ENCODE data around the gene TMEM26.
"Not testable (repeated sequence)": the region's sequence is repeated elsewhere in the genome, so short reads cannot be mapped to it uniquely, and the experiment has no call there.

The TMEM26 gene

DNA sequence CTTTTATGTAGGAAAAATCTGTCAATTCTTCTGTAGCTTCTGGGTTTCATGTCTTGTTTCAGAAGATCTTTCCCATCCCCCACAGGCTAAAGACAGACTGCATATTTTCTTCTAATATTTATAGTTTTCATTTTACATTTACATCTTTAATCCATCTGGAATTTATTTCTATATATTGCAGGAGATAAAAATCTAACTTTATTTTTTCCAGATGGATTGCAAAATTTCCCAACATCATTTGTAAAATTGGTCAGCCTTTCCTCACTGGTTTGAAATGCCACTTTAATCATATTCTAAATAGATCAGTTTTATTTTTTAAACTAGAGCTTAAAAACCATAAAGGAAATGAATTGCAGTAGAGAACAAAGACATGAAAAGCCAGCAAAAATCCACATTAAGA lies 46.9 kb downstream of the TMEM26 start:
- in situ Hi-C loops (cut with MboI; ENCODE audit: low sequenced_read_pairs), result no loop called here

DNA sequence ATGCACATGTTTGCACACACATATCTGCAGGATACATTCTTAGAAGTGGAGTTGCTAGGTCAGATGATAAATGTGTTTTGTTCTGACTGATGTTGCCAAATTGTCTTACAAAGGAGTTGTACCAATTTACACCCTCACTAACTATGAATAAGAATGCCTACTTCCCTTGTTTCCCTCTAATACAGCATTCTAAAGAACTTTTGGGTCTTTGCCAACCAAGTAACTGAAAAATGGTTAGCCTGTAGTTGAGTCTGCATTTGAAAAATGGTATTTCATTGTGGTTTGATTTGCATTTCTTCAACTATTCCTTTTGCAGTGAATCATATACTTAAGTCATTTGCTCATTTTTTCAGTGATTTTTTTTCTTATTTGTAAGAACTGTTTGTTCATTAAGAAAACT lies 48.4 kb downstream of the TMEM26 start:
- in situ Hi-C loops (cut with MboI; ENCODE audit: low sequenced_read_pairs), result no loop called here

GRCh38 chr10:61400524-61400923 lies 52.7 kb downstream of the TMEM26 start:
- in situ Hi-C loops (cut with MboI; ENCODE audit: low sequenced_read_pairs), result no loop called here

DNA sequence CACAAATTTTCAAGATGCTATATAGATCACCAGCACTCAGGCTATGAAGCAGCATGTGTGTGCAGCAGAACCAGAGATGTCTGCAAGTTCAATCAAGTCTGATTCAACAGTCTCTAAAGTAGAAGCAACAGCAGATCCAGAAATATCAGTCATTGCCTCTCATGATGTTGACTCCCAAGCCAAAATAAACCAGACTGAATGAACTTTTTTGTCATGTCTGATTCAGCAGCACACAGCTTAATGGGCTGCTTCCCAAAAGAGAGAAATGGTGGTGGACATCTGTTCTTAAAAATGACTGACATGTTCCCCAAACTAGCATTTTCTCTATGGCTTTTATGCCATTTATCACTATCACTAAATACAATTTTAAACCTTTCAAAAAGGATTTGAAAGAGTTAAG lies 53.8 kb downstream of the TMEM26 start:
- in situ Hi-C loops (cut with MboI; ENCODE audit: low sequenced_read_pairs), result no loop called here

DNA sequence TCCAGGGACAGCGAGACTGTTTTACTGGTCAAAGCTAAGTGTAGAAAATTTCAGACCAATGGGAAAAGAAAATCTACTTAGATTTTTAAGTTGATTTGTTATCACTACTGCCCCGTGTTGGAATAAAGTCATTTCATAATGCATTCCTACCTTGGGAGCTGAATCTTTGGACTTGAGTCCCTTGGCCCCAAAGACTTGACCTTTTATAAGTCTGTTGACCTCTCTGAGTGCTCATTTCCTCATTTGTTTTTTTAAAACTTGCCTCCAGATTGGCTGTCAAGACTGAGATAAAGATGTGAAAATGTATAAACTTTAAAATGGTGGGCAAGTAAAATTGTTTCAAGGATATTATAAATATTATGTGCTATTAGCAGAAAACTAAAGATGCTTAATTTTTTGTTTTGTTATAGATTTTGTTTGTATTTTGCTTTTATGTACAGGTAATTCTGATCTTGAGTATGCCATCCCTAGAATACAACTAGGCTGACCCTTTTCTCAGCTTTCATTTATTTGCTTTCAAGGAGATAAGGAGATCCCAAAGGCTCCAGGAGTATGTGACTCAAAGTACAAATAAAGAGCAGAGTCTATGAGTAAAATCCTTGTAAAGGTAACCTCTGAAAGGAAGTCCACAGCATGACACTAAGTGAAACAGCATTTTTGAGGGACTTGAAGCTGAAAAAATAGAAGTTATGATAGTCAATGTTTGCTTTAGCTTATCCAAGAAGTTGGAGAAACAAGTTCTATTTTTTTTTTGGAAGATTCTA lies 54.6 kb downstream of the TMEM26 start:
- in situ Hi-C loops (cut with MboI; ENCODE audit: low sequenced_read_pairs), result no loop called here

- in situ Hi-C loops (cut with MboI; ENCODE audit: low sequenced_read_pairs), result no loop called here
Measured at GRCh38 chr10:61397175-61397986, 55.8 kb downstream of the TMEM26 start.

DNA sequence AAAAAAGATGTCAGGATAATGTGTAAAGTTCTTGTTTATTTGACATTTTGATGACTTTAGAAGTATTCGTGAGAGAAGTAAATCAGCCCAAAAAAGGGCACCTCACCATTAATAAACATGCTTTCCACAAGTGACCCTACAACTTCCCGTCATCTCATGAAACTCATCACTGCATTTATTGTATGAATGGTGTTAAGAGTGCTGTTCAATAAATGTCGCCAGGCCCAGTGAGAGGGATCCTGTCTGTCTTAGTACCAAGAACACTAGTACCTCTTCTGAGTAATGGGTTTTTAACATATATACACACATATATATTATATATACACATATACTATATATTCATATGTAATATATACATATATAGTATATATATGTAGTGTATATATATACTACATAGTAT lies 61.9 kb downstream of the TMEM26 start:
- in situ Hi-C loops (cut with MboI; ENCODE audit: low sequenced_read_pairs), result no loop called here

DNA sequence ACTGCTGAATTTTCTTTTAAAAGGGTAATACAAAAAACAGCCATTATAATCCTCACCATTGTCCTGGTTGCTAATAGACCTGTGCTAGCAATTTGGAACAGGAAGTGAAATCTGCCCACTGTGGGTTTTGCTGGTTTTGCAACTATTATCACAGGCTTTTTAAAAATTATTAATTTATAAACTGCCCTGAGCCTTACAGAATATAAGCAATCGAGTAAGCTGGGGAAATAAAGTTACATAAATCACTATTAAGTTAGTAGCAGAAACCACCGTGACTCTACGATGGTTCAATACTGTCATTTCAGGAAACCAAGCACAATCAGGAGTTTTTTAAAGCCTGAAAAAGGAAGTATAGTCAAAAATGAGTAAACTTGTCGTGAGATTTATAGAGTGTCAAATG lies 62.3 kb downstream of the TMEM26 start:
- in situ Hi-C loops (cut with MboI; ENCODE audit: low sequenced_read_pairs), result no loop called here

DNA sequence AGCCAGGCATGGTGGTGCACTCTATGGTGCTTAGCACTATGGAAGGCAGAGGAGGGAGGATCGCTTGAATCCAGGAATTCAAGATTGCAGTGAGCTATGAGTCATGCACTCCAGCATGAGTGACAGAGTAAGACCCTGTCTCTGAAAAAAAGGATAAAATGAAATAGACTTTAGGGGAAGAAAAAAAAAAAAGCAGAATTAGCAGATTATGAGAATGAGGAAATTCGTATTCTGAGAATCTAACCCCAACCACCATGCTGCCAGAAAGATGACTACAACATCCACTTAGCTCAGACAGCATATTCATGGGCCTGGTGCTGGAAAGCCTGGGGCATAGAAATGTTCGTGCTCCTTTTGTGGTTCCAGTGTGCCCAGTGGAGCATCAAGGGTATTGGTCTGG lies 63.3 kb downstream of the TMEM26 start:
- in situ Hi-C loops (cut with MboI; ENCODE audit: low sequenced_read_pairs), result no loop called here

GRCh38 chr10:61388986-61389385 lies 64.2 kb downstream of the TMEM26 start:
- in situ Hi-C loops (cut with MboI; ENCODE audit: low sequenced_read_pairs), result not testable (repeated sequence)

DNA sequence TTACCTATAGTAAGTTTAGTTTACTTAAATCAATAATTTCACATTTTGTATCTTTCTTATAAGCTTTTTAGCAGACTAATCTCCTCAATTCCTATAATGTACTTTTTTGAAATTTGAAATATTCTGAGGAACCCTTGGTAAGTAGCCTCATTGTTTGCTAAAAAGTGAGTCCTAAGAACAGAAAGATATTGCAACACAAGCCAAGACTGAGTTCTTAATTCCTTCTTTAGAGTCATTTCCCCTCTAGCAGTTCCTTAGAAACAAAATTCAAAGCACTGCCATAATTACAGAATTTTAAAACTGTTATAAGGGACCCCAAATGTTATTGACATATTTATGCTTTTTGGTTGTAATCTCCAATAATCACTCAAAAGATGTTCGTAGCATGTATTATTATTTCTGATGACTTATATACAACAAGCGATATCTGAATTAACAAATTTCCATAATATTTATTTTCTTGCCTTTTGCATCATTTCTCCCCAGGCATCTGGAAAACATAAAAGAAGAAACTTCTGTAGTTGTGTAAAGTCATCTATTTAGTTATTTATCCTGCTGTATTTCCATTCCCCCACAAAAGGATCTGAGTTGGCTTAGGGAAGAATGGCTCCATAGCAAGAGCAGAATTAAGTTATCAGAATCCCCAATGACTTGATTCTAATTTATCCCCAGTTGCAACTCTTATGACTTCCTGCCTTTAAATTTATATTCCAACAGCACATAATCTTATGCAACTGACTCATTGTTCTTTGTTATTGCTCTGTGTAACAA lies 67.8 kb downstream of the TMEM26 start:
- in situ Hi-C loops (cut with MboI; ENCODE audit: low sequenced_read_pairs), result no loop called here

GRCh38 chr10:61381153-61381552 lies 72.0 kb downstream of the TMEM26 start:
- in situ Hi-C loops (cut with MboI; ENCODE audit: low sequenced_read_pairs), result not testable (repeated sequence)

DNA sequence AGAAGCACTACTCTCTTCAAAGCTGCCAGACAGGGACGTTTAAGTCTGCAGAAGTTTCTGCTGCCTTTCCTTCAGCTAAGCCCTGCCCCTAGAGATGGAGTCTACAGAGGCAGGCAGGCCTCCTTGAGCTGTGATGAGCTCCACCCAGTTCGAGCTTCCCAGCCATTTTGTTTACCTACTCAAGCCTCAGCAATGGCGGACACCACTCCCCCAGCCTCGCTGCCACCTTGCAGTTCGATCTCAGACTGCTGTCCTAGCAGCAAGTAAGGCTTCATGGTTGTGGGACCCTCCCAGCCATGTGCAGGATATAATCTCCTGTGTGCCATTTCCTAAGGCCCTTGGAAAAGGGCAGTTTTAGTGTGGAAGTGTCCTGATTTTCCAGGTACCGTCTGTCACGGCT lies 74.3 kb downstream of the TMEM26 start:
- in situ Hi-C loops (cut with MboI; ENCODE audit: low sequenced_read_pairs), result no loop called here

DNA sequence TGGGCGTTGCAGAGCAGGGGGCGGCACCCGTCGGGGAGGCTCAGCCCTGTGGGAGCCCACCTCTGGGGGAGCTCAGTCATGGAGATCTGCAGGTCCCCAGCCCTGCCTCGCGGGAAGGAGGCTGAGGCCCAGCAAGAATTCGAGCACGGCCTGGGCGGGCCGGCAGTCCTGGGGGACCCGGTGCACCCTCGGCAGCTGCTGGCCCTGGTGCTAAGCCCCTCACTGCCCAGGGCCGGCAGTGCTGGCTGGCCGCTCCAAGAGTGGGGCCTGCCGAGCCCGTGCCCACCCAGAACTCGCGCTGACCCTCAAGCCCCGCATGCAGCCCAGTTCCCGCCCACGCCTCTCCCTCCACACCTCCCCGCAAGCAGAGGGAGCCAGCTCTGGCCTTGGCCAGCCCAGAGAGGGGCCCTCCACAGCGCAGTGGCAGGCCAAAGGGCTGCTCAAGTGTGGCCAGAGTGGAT lies 76.2 kb downstream of the TMEM26 start:
- in situ Hi-C loops (cut with MboI; ENCODE audit: low sequenced_read_pairs), result no loop called here

GRCh38 chr10:61376377-61376776 lies 76.8 kb downstream of the TMEM26 start:
- in situ Hi-C loops (cut with MboI; ENCODE audit: low sequenced_read_pairs), result no loop called here

DNA sequence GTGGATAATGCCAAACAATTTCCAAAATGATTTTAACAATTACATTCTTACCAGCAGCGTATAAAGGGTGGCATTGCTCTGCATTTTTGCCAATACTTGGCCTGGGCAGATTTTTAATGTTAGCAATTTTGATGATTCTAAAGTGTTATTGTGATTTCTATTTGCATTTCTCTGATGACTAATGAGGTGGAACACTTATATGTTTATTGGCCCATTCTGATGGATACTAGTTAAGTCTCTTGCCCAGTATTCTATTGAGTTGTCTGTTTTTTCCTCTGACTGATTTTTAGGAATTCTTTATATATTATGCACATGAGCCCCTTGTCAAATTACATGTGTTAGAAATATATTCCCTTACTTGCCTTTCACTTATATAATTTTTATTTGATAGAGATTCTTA lies 86.8 kb downstream of the TMEM26 start:
- in situ Hi-C loops (cut with MboI; ENCODE audit: low sequenced_read_pairs), result no loop called here

DNA sequence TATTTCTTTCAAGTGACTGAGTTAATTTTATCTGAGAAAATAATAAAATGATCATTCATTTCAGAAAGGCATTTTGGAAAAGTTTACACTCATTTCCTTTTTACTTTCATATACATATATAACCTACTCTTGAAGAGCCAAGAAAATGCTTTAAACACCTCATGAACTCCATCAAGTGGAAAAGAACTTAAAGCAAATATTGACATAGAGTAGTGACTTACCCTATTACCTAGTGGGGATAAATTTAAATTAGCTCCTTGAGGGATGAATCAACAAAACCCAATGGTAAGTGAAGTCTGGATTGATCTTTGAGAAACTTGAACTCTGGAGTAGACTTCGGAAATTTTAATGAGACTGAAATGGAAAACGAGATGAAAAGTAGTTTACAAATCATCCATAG lies 88.6 kb downstream of the TMEM26 start:
- in situ Hi-C loops (cut with MboI; ENCODE audit: low sequenced_read_pairs), result no loop called here

DNA sequence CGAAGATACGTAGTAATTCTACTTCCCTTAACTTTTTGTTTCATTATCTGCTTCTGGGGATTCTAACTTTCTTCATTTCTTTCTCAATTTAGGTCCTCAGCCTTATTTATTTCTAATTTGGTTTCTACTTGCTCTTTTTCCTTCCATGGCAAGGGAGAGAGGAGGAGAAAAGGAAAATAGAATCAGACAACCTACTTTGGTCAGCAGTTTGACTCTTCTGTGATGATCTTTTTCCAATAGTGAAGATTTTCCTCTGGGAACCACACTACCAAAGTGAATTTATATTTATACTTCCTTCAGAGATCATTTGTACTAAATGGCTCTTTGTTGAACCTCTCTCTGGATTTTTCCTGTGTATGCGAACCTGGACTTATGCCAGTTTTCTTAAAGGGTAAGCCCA lies 90.2 kb downstream of the TMEM26 start:
- in situ Hi-C loops (cut with MboI; ENCODE audit: low sequenced_read_pairs), result no loop called here

DNA sequence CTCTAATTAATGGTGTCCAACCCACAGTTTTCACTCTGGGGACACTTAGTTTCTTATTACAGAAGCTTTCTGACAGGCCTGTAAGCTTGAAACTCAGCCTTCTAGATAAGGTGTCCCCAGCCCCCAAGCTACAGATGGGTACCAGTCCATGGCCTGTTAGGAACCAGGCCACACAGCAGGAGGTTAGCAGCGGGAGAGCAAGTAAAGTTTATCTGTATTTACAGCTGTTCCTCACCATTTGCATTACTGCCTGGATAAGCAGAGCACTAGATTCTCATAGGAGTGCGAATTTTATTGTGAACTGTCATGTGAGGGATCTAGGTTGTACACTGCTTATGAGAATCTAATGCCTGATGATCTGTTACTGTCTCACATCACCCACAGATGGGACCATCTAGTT lies 93.7 kb downstream of the TMEM26 start:
- in situ Hi-C loops (cut with MboI; ENCODE audit: low sequenced_read_pairs), result no loop called here

DNA sequence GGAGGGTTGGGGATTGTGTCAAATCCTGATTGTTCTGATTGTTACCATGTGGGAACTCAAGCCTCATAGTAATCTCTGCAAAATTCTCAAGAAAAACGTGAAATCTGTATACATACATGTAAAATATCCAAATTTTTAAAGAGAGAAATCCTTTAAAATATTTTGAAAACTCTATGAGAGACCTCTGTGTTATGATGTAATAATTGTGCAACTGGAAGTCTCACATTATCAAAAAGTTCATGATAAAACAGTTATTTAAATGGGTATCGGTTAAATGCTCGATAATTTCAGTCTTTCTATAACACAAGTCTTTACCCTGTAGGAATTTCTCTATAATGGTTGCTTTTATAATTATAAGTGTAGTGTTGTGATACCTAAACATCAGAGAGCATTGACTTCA lies 95.5 kb downstream of the TMEM26 start:
- in situ Hi-C loops (cut with MboI; ENCODE audit: low sequenced_read_pairs), result no loop called here

All from HL-60/S4 treated with retinoic acid at 250 ng/mL for 4 days and 3 days (cell line).